Measurements from ENCODE around the gene GRAMD1B. TPM values are rescaled to one million over a fixed set of nuclear protein-coding genes. Genes with fewer than 3 reads are reported as not detected.

Gene GRAMD1B
- total RNA-seq, 3 donors from 2014 or later: 3.2 to 4.4 (median 4.1) TPM

- no peaks in the 10 kb centered on the region for H3K9me3 ChIP-seq
- no peaks in the 10 kb centered on the region for H3K36me3 ChIP-seq (ENCODE audit: low read depth)
These were observed 178.3 kb downstream of the GRAMD1B start for GRCh38 chr11:123608371-123608770.

GRCh38 chr11:123608945-123609344 is 178.9 kb downstream of the GRAMD1B start:
- H3K4me3 ChIP-seq: no peak overlapping the region
- H3K9me3 ChIP-seq: no peaks in the 10 kb centered on the region
- DNase-seq (no peak), ATAC-seq (no peak)
- H3K36me3 ChIP-seq (ENCODE audit: low read depth): no peaks in the 10 kb centered on the region
- TF ChIP-seq, protein P1, sequence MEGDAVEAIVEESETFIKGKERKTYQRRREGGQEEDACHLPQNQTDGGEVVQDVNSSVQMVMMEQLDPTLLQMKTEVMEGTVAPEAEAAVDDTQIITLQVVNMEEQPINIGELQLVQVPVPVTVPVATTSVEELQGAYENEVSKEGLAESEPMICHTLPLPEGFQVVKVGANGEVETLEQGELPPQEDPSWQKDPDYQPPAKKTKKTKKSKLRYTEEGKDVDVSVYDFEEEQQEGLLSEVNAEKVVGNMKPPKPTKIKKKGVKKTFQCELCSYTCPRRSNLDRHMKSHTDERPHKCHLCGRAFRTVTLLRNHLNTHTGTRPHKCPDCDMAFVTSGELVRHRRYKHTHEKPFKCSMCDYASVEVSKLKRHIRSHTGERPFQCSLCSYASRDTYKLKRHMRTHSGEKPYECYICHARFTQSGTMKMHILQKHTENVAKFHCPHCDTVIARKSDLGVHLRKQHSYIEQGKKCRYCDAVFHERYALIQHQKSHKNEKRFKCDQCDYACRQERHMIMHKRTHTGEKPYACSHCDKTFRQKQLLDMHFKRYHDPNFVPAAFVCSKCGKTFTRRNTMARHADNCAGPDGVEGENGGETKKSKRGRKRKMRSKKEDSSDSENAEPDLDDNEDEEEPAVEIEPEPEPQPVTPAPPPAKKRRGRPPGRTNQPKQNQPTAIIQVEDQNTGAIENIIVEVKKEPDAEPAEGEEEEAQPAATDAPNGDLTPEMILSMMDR (IDR thresholded peaks at IDR 0.05): no peak
- no peaks in the 10 kb centered on the region for H3K4me1 ChIP-seq (ENCODE audit: low read depth)
- intact Hi-C loops (cut with DNase I, micrococcal nuclease): no loop called here

More at GRCh38 chr11:123608371-123608770, 178.3 kb downstream of the GRAMD1B start:
- Histone ChIP-seq H3K4me3 (no peak overlapping the region), H3K4me1 (ENCODE audit: low read depth) (no peaks in the 10 kb centered on the region)
- TF ChIP-seq, protein P1 (IDR thresholded peaks at IDR 0.05): no peak
- intact Hi-C loops (cut with DNase I, micrococcal nuclease): no loop called here
- no peak for DNase-seq
- no peak for ATAC-seq

- TF ChIP-seq, protein P1 (IDR thresholded peaks at IDR 0.05): no peak
- H3K9me3 ChIP-seq: no peaks in the 10 kb centered on the region
- H3K4me1 ChIP-seq (ENCODE audit: low read depth): no peaks in the 10 kb centered on the region
- no peaks in the 10 kb centered on the region for H3K36me3 ChIP-seq (ENCODE audit: low read depth)
- intact Hi-C loops (cut with DNase I, micrococcal nuclease): no loop called here
- DNase-seq: no peak
- no peak for ATAC-seq
- H3K4me3 ChIP-seq: no peak overlapping the region
These were observed 181.6 kb downstream of the GRAMD1B start for GRCh38 chr11:123611698-123612097.

GRCh38 chr11:123616505-123617198 is 186.6 kb downstream of the GRAMD1B start:
- H3K4me3 ChIP-seq: no peak overlapping the region
- H3K9me3 ChIP-seq: no peaks in the 10 kb centered on the region
- TF ChIP-seq, protein P1 (IDR thresholded peaks at IDR 0.05): no peak
- no peaks in the 10 kb centered on the region for H3K36me3 ChIP-seq (ENCODE audit: low read depth)
- ATAC-seq: peak; percentile 45
- no peak for DNase-seq
- intact Hi-C loops (cut with DNase I, micrococcal nuclease): no loop called here
- no peaks in the 10 kb centered on the region for H3K4me1 ChIP-seq (ENCODE audit: low read depth)

DNA sequence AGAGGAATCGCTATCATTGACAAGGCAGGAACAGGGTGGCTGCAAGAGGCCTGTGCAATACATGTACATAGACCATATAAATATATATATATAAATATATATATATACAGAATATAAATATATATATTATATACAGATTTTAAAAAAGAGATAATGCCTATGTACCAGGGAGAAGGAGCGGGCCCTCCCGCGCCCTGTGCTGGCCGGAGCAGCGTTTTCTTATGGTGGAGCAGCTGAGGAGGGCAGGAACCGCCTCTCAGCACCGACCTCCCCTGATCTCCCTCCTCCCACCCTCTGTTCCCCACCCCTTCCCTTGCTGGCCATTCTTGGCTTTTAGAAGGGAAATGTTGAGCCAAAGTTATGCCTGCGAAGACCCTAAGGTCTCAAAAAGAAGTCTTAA is 192.5 kb downstream of the GRAMD1B start:
- DNase-seq (no peak), ATAC-seq (no peak)
- no peaks in the 10 kb centered on the region for H3K4me1 ChIP-seq (ENCODE audit: low read depth)
- TF ChIP-seq, protein P1 (IDR thresholded peaks at IDR 0.05): no peak
- intact Hi-C loops (cut with DNase I, micrococcal nuclease): no loop called here
- no peaks in the 10 kb centered on the region for H3K9me3 ChIP-seq
- no peak overlapping the region for H3K4me3 ChIP-seq
- H3K36me3 ChIP-seq (ENCODE audit: low read depth): no peaks in the 10 kb centered on the region

Data from mucosa of descending colon (tissue), 3 donors.